ENCODE data around the gene EYA4.

EYA4 gene

DNA sequence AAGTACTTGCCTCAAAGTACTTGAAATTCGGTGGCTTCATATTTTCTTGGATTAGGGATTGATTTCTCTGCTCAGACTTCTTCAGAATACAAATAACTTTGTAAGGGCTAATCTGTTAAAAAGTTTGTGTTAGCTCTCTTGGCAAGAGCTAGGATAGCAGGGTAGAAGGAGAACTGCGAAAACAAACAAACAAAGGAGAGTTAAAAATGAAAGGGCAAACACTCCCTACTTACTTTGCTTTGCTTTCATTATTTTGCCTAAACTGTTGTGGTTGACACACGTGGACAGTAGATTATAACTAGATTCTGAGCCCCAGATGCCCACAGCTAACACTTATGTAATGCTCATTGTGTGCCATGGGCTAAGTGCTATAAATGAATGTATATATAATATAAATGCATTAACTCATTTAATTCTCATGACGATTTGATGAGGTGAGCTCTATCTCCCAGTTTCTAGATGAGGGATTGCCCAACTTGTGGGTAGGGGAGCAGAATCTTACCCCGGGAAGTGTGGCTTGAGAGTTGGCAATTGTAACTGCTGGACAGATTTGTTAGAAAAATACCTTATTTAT lies 48.7 kb downstream of the EYA4 start:
- no peak for DNase-seq

DNA sequence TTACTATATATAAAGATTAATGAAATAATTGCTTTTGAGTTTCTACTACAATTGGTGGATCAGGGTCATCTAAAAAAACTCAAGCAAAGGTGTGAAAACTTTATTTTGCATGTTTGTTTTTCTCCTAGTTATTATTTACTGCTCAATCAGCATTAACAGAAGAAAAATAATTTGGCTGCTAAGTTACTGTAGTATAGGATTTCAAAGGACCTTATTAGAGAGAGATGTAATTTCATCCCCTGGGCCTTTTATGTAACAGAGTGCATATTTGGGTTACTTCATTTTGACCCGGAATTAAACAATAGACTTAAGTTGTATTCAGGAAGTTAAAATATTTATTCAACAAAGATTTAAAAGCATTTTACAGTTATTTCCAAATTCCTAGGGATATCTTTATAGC lies 49.8 kb downstream of the EYA4 start:
- DNase-seq, result no peak

DNA sequence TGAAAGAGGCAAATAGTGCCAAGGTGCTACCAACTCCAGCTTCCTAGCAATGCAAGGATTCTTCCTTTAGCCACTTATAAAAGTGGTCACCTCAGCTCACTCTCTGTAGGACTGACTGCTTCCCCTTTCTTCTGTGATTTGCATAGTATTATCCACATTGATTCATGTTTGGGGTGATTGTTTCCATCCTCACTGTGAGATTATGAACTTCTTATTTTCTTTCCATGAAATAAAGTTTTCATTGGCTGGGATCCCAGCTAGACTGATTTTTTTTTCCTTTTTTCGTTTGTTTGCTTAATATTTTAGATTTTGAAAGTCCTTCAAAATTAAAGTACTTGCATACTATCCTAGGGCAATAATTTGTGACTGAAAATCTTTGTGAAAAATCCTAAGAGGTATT lies 50.5 kb downstream of the EYA4 start:
- no peak for DNase-seq

DNA sequence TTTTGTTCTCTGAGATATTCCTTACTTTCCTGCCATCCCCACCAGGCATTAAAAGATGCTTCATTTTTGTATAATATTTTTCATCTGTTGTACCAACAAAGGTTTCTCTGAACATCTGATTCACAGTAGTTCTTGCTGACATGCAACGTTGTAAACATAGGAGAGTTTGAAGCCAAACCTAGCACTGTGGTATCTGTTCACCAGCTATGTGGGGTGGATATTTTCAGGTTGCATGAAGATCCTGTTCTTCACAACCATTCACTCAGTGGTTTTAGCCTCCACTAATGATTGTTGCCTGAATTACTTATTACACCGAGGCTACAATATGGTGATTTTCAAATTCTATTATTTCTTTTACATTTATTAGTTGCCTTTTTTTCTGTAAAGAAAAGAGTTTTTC lies 56.5 kb downstream of the EYA4 start:
- no peak for DNase-seq

DNA sequence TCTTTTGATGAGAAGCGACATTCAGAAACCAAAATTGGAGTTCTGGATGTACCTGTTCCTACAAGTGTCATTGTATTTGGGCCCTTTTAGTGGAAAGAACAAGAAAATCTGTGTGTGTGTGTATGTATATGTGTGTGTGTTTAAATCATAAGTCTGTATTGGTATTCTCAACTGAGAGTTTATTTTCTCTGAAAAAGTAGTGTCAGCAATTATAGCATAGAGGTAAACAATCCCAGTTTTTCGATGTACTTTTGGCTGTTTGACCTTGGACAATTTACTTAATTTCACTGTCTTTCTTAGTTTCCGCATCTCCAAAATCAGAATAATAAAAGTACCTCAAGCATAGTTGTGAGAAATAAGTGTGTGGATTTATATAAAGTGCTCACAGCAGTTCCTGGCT lies 57.2 kb downstream of the EYA4 start:
- DNase-seq, result no peak

DNA sequence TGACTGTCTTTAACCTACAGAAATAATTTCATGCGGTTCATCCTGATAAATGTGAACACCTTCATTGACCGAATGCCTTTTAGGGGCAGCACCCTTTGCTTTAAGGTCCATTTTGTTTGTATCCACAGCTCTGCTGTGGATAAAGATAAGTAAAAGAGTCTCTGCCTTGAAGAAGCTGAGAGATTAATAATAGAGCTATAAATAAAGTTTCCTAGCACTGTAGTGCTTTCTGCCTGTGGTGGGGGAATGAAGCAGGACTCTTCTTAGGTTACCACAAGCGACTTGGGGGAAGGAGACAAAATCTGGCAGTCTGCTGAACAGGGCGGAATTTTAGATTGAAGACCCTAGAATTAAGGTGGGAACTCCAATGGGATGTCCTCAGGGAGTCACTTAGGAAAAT lies 57.6 kb downstream of the EYA4 start:
- no peak for DNase-seq

DNA sequence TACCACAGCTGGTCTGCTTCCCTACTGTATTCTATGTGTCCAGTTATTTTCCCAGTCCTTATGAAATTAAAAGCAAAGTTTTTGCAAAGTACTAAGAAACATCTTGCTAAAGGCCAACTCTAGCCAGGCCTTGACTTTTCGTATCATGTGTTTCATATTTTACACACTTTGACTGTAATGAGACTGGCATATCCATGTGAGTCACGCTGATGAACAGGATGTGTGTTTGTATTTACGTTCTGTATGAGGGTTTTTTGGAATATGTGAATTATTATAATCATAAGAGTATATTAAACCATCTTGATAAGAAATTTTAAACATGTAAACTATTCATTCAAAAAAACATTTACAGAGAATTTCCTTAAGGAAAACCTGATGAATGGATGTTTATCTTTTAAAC lies 59.7 kb downstream of the EYA4 start:
- DNase-seq, result no peak

DNA sequence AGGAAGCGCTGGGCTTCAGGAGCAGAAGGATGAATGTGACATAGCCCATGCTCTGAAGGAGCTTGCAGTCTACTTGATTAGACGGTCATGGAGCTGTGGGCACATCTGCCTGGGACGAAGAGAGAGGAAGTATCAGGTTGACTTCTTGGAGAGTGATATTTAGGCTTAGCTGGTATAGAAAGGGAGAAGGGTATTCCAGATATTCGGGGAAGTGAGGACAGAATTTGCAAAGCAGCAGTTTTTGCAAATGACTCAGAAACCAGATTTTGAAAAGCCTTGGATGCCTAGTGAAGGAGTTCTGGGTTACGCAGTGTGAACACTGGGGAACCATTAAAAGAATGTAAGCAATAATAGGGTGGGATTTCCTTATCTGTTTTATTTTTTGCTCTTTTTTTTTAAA lies 60.7 kb downstream of the EYA4 start:
- no peak for DNase-seq

DNA sequence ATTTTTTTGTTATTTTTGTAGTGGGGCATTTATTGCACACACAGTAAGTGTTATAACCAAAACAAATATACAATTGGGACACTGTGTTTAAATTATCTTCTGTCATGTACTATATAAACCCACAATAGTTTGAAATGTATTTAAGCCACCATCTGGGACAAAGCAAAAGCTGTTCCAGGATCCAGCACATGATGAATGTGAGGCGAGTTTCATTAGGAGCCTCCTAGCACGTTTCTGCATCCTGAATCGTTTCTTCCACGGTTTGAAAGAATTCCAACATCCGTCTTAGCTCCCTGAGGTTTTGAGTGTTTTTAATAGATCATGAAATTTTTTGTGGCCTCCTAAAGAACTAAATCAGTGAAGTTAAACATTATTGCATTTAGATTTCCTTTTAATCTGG lies 65.8 kb downstream of the EYA4 start:
- DNase-seq, result no peak

DNA sequence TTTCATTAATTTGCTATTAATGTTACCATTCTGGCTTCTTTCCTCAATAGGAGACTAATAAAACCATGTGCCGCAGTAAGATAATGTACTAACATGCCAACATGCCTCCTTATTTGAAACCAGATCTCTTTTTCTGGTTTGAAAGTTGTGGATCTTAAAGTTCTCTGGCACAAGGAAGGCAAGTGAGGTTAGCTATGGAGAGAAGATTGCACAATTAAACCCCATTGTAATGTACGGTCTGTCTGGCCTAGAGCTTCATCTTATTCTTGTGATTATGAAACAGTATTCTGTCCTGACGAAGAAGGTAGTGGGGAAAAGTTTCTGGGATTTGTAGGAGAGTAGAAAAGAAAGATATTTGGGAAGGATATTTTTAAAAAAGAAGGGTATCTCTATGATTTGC lies 68.4 kb downstream of the EYA4 start:
- DNase-seq, result no peak

DNA sequence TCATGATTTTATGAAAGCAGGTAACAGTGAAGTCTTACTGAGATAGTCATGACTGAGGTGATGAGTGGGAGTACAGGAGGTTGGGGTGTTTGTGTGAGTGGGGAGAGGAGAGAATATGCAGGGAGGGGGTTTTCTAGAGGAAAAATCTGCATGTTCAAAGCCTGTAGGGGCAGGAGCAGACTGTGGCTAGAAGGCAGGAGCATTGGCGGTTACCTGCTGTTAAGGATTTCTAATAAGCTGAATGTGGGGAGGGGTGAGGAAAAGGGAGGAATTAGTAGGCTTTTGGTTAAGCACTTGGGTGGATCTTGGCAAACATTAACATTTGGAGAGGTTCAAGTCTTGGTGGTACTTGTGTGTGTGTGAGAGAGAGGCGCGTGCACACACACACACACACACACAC lies 70.8 kb downstream of the EYA4 start:
- no peak for DNase-seq

DNA sequence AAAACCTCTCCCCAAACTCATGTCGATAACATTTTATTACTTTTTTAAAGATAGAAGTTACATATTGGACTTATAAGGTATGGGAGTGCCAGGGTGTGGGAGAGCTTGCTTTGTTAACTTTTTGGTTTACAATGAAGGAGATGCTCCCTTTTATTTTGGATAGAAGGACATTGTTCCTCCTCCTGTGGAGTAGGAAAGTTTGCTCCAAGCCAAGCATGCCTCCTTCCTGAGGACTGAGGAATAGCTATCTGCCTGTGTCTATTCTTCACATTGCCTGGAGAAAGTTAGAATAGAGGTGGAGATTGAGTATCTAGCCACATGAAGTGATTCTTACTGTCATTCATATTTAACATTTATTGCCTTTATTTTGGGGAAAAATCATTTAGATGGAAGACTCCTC lies 71.9 kb downstream of the EYA4 start:
- no peak for DNase-seq

DNA sequence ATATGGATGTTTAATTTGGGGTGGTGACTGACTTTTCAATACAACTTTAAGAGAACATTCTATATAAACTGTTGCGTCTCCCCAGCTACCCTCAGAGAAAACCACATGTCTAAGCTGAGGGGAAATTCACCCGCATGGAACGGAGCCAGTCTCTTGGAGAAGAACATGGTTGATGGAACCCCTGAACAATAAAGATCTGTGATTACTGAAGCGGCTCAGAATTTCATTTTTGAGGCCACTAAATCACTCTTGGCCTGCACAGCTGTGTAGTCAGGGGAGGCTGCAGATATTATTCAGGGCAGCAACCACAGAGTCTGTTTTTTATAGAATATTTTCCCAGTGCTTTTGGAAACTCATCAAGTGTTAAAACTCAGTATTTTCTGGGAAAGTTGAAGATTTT lies 73.8 kb downstream of the EYA4 start:
- no peak for DNase-seq

DNA sequence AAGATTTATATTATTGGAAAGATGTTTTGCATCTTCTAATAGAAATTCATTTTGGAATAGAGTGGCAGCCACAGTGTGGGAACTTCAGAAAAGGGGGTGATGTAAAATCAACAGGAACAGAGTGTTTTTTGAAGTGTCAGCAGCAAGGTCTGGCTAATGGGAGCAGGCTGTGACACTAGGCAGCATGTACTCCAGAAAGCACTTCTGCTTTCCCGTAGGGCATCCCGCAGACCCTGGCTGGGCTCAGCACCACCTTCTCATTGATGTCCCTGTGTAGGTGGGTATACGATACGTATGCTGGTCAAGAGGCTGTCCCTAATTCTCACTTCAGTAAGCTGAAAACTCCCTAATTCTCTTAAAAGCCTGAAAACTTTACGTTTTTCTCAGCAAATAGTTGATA lies 74.7 kb downstream of the EYA4 start:
- DNase-seq, result no peak

DNA sequence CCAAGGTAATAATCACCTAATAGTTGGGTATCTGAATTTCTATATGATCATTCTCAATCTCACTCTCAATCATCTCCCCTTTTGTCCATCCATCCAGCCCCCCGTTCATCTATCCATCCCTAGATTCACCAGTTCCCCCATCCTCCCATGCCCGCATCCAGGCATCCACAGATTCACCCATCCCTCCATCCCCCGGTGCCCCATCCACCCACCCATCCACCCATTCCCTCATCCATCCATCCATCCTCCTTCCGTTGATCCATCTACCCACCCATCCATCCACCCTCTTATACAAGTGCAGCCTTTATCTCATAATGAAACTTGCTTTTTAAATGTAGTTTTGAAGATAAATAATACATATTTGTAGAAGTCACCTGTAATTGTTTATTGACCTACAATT lies 76.5 kb downstream of the EYA4 start:
- DNase-seq, result no peak

DNA sequence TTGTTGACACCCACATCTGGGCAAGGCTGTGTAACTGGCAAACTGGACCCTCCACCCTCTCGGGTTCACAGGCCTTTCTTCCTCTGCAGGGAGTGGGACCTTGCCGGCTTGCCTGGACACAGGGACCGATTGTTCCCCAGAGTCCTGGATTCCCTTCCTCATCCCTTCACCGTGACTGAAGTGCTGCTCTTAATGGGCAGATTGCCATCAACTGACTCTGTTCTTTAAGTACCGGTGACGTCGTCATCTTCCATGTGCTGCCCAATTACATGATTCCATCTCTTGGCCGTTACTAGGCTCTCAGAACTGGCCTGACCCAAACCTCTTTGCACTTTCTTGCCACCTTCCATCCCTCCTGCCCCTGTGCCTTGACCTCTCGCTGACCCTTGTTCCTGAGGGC lies 85.4 kb downstream of the EYA4 start:
- DNase-seq, result no peak

DNA sequence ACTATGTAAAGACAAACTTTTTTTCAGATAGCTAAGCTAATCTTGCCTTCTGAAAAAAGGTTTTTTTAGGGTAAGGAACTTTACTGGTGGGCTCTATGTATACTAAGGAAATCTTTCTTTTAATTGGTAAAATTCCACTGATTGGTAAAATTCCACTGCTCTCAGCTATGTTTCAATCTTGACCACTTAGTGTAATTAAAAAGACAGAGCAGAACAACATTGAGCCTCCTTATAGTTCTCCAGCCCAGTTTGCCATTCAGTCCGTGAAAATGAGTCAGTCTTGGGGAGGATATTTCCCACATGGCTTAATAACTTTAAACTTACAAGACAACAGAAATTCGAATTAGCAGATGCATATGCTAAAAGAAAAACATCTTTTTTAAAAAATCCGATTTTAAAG lies 92.7 kb downstream of the EYA4 start:
- no peak for DNase-seq

DNA sequence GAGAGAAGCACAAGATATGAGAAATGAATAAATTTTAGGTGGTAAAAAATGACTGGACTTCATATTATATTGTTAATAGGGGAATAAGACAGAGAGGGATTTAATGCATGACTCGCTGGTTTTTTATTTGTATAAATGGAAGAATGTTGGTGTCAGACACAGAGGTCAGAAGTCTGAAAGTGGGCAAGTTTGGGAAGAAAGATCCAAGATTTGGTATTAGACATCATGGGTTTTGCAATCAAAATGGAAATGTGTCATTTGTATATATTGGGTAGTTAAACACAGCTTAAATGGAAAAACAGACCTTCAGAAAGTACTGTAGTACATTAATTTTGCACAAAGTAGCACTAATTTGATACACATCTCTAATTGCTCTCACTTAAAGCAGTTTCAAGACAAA lies 96.2 kb downstream of the EYA4 start:
- DNase-seq, result no peak

DNA sequence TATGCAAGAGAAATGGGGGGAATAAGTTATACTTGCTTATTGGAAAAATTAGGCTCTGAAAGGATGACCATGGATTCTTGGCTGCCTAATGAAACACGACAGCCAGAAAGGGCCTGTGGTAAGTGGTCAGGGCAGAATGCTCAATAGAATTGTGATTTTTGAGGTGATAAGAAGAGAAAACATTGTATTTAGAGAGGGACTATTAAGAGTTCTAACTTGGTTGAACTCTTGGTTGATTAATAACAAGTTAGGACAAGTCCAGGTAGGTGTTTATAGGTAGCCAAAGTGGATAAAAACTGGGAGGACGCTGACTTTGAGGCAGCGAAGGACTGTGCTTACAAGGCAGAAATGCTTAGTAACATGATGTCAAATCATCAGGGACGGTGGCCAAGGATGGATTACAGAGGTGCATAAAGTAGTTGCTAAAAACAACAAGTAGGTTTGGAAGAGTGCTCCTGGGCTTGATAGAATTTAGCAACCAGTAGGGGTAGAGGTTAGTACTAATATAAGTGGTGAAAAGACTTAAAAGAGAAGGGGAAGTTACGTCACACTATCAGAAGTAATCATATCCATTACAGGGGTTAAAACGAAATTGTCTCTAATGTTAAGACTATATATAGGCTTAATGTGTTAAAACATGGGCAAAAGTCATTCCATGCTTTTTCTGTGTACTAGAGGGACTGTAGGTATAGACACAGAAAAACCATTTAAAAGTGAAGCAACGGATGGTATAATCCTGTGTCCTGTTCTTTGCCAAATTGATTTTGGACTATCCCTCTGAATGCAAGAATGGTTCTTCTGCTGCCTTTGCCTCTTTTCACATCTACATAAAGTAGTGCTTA lies 98.6 kb downstream of the EYA4 start:
- DNase-seq, result no peak

DNA sequence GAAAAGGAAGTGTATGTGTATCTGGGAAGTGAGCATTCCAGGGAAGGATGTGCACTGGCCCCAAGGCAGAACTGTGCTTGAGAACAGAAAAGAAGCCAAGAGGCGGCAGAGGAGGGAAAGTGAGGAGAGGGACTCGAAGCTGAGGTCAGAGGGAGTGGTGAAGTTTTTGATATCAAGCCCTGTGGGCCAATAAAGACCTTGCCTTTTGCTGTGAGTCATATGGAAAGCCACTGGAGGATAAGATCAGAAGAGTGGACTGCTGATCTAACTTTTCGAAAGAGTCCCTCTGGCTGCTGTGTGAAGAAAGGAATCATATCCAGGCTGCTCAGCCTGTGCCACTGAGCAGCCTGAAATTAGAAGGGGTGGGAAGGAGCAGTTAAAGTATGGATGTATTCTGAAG lies 99.4 kb downstream of the EYA4 start:
- DNase-seq, result no peak

DNA sequence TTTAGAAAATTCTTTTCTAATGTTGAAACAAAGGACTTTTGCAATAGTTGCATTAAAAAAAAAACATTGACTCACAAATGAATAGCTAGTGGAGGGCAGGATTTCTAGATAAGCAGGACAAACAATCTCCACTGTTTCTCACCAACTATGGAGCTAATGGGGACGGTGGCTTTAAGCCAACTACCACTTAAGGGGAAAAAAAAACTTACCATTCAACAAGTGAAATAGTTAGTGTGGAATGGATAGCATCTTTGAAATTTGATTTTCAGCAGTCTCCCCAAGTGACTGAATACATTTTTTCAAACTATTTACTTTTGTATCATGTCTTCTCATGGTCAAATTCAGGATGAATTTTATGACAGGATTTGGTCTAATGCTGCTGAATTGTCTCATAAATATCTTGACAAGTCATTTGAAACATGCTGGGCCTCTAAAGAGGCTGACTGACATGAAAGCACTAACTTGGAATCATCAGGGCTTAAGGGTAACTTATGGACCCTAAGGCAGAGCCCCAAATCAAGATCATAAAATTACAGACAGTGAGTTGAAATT lies 100.5 kb downstream of the EYA4 start:
- DNase-seq, result no peak

DNA sequence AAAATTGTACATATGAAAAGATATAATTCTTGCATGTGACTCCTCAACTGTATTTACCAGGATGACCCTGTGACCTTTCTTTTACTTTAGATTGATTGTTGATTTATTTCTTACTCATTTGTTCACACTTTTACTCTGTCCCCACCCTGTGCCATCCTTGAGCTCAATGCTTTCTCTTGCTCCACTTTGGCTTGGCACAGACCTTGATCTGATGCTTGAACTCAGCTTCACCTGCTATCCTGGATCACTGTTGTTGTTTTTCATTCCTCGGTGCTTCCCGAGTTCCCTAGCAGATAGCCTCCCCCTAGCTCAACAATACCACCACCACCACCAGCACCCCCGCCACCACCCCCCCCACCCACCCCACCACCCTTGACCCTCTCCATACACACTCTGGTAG lies 102.1 kb downstream of the EYA4 start:
- no peak for DNase-seq

DNA sequence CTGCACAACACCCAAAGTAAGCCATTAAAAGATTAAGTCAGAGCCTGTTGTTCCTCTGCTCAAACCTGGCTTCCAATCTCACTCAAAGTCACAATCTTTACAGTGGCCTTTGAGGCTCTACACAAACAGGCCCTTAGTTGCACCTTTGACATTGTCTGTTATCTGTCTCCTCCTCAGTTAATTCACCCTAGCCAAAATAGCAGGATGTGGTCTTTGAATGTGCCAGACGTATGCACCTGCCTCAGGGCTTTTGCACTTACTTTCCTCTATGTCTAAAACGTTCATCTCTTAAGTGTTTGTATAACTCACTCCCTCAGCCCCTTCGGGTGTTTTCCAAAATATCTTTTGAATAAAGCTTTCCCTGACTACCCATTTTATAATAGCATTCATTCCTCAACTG lies 107.7 kb downstream of the EYA4 start:
- no peak for DNase-seq

DNA sequence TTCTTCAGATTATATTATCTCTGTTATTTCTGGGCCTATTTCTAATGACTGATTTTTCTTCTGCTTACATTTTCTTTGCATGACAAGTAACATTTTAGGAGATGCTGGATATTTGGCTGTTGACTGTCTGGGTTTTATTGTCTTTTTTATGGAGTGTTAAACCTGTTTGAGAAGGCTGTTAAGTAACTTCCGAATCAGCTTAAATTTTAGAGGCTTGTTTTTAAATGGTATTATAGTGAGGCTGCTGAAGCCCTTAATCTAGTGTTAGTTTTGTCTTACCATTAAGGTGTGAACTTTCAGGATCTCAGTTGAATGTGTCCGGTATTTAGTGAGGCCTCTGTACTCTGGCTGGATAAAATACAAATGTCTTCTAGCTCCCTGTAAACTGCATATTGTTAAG lies 109.8 kb downstream of the EYA4 start:
- no peak for DNase-seq

DNA sequence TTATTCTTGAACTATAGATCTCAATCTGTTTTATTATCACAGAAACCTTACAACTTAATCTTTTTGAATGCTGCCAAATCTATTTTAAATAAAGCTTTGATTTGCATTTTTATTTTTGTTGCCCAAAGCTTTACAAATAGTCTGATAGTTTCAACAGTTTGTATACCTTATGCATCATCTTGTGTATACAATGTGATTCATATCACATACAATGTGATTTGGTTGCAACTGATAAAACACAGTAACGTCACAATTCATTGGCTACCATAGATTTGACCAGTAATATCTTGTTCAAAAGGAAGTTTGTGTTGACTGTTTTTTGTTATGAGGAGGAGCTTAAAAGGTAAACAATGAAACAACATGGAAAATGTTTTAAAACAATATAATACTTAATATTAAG lies 110.9 kb downstream of the EYA4 start:
- DNase-seq, result no peak

Data from hematopoietic multipotent progenitor cell treated with erythropoietin and hydrocortisone succinate and interleukin-3 and kit ligand, for 8 days (in vitro differentiated cells).